HEK293 (cell line): ENCODE results near the gene CACNA1D.

Experiments
- CTCF ChIA-PET: fragments of 350-600 bp; formaldehyde crosslinking; extraction: SDS; loops from one replicate; lab custom pipeline; 2021; ENCODE audit warnings: antibody characterized with exemption; lab: Yijun Ruan, JAX
- POLR2A ChIA-PET: fragments of 300-600 bp; formaldehyde crosslinking; extraction: SDS; loops from one replicate; lab custom pipeline; 2020; ENCODE audit warnings: antibody characterized with exemption, inconsistent platforms; lab: Yijun Ruan, JAX
- H3K27ac ChIP-seq: fragments of 200-500 bp; sonication (Bioruptor generic); 2 replicates; pipeline ENCODE4 v1.5.1; 2014; ENCODE audit warnings: low read depth, low read length, control low read depth, inconsistent platforms; ENCODE audit errors: extremely low read depth
- H3K36me3 ChIP-seq, 2 experiments: fragments of 200-500 bp in 1 of 2; sonication (Bioruptor generic) in 1 of 2; 1 replicate in 1 of 2; 2 replicates in 1 of 2; pipeline ENCODE4 v1.5.1; 2014 to 2017; ENCODE audit warnings: inconsistent platforms in 2 of 2, low read length in 2 of 2; ENCODE audit not compliant: control insufficient read depth in 2 of 2, insufficient read depth in 1 of 2
- H3K4me1 ChIP-seq: fragments of 200-500 bp; sonication (Bioruptor generic); 2 replicates; pipeline ENCODE4 v1.5.1; 2014; ENCODE audit warnings: mild to moderate bottlenecking, low read length, inconsistent platforms; ENCODE audit not compliant: control insufficient read depth, insufficient read depth
- H3K4me3 ChIP-seq: 2 replicates; pipeline ENCODE4 v1.5.1; 2011; ENCODE audit warnings: low read depth, mild to moderate bottlenecking, control low read depth, low read length, moderate library complexity
- H3K9me3 ChIP-seq: fragments of 200-500 bp; sonication (Bioruptor generic); 2 replicates; pipeline ENCODE4 v1.5.1; 2014; ENCODE audit warnings: low read depth, low read length, inconsistent platforms; ENCODE audit not compliant: control insufficient read depth, insufficient read depth
- GFI1B ChIP-seq: fragments of 450-650 bp; formaldehyde crosslinking; IDR thresholded peaks from 2 replicates; pipeline ENCODE4 v1.5.1; 2016; ENCODE audit warnings: missing biosample characterization, missing genetic modification characterization
- PRDM2 ChIP-seq: fragments of 450-650 bp; formaldehyde crosslinking; IDR thresholded peaks from 2 replicates; pipeline ENCODE4 v1.5.1; 2016; ENCODE audit warnings: missing biosample characterization, missing genetic modification characterization, borderline replicate concordance
- YY1 ChIP-seq: fragments of 450-650 bp; formaldehyde crosslinking; IDR thresholded peaks from 2 replicates; pipeline ENCODE4 v1.5.1; 2018; ENCODE audit warnings: missing biosample characterization, missing genetic modification characterization
- YY2 ChIP-seq: fragments of 450-650 bp; formaldehyde crosslinking; IDR thresholded peaks from 2 replicates; pipeline ENCODE4 v1.5.1; 2016; ENCODE audit warnings: missing biosample characterization, missing genetic modification characterization
- ZBTB20 ChIP-seq: fragments of 450-650 bp; formaldehyde crosslinking; IDR thresholded peaks from 2 replicates; pipeline ENCODE4 v1.5.1; 2016; ENCODE audit warnings: missing biosample characterization, missing genetic modification characterization
- ZBTB21 ChIP-seq: fragments of 450-650 bp; formaldehyde crosslinking; IDR thresholded peaks from 2 replicates; pipeline ENCODE4 v1.5.1; 2017; ENCODE audit warnings: missing biosample characterization, missing genetic modification characterization
- ZFP41 ChIP-seq: fragments of 450-650 bp; formaldehyde crosslinking; IDR thresholded peaks from 2 replicates; pipeline ENCODE4 v1.5.1; 2016; ENCODE audit warnings: missing biosample characterization, missing genetic modification characterization, borderline replicate concordance
- ZNF121 ChIP-seq: fragments of 450-650 bp; formaldehyde crosslinking; IDR thresholded peaks from 2 replicates; pipeline ENCODE4 v1.5.1; 2016; ENCODE audit warnings: missing biosample characterization, missing genetic modification characterization
- ZNF132 ChIP-seq: fragments of 450-650 bp; formaldehyde crosslinking; IDR thresholded peaks from 2 replicates; pipeline ENCODE4 v1.5.1; 2017; ENCODE audit warnings: missing biosample characterization, missing genetic modification characterization, borderline replicate concordance
- ZNF138 ChIP-seq: fragments of 450-650 bp; formaldehyde crosslinking; IDR thresholded peaks from 2 replicates; pipeline ENCODE4 v1.5.1; 2016; ENCODE audit warnings: missing biosample characterization, missing genetic modification characterization, borderline replicate concordance
- ZNF174 ChIP-seq: fragments of 450-650 bp; formaldehyde crosslinking; IDR thresholded peaks from 2 replicates; pipeline ENCODE4 v1.5.0; 2017; ENCODE audit warnings: missing biosample characterization, mild to moderate bottlenecking, missing genetic modification characterization
- ZNF211 ChIP-seq: fragments of 450-650 bp; formaldehyde crosslinking; IDR thresholded peaks from 2 replicates; pipeline ENCODE4 v1.5.1; 2016; ENCODE audit warnings: low read depth, missing biosample characterization, missing genetic modification characterization
- ZNF280D ChIP-seq: fragments of 450-650 bp; formaldehyde crosslinking; IDR thresholded peaks from 2 replicates; pipeline ENCODE4 v1.5.1; 2016; ENCODE audit warnings: missing biosample characterization, missing genetic modification characterization
- ZNF362 ChIP-seq: fragments of 450-650 bp; formaldehyde crosslinking; IDR thresholded peaks from 2 replicates; pipeline ENCODE4 v1.5.1; 2016; ENCODE audit warnings: missing biosample characterization, missing genetic modification characterization
- ZNF426 ChIP-seq: fragments of 450-650 bp; formaldehyde crosslinking; IDR thresholded peaks from 2 replicates; pipeline ENCODE4 v1.5.1; 2017; ENCODE audit warnings: missing biosample characterization, missing genetic modification characterization, mild to moderate bottlenecking, inconsistent platforms, moderate library complexity
- ZNF48 ChIP-seq: fragments of 450-650 bp; formaldehyde crosslinking; IDR thresholded peaks from 2 replicates; pipeline ENCODE4 v1.5.1; 2016; ENCODE audit warnings: missing biosample characterization, missing genetic modification characterization
- ZNF513 ChIP-seq: fragments of 450-650 bp; IDR thresholded peaks from 2 replicates; pipeline ENCODE4 v1.5.1; 2018; ENCODE audit warnings: missing biosample characterization, missing genetic modification characterization
- ZNF571 ChIP-seq: fragments of 450-650 bp; formaldehyde crosslinking; IDR thresholded peaks from 2 replicates; pipeline ENCODE4 v1.5.0; 2017; ENCODE audit warnings: missing biosample characterization, missing genetic modification characterization
- ZNF747 ChIP-seq: fragments of 450-650 bp; formaldehyde crosslinking; IDR thresholded peaks from 2 replicates; pipeline ENCODE4 v1.5.1; 2016; ENCODE audit warnings: missing biosample characterization, missing genetic modification characterization
- ZNF792 ChIP-seq: fragments of 450-650 bp; formaldehyde crosslinking; IDR thresholded peaks from 2 replicates; pipeline ENCODE4 v1.5.1; 2016; ENCODE audit warnings: missing biosample characterization, missing genetic modification characterization
- TF ChIP-seq, protein P1 (sequence below): IDR thresholded peaks from 2 replicates; pipeline ENCODE4 v1.6.1; 2011; ENCODE audit warnings: mild to moderate bottlenecking, low read depth, low read length, borderline replicate concordance

The CACNA1D gene

DNA sequence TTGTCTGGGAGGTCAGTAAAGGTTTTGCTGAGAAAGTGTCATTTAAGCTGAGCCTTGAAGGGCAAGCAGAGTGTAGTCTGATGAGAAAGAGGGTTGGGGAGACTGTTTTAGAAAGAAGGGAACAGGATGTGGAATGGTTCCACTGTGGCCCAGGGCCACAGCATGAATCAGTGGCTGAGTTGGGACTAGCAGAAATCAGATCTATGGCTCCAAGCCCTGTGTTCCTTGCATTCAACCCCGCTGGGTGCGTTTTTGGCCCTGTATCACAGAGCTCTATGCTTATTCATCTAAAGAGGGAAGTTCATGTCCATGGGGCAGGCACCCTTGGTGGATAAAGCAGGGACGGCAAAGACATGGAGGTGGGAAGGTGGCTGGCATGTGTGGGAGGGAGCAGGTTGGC is 151.3 kb downstream of the CACNA1D start:
- H3K9me3 ChIP-seq = no peaks in the 10 kb centered on the region
- ChIA-PET POLR2A (no interaction called here), CTCF (no interaction called here)

DNA sequence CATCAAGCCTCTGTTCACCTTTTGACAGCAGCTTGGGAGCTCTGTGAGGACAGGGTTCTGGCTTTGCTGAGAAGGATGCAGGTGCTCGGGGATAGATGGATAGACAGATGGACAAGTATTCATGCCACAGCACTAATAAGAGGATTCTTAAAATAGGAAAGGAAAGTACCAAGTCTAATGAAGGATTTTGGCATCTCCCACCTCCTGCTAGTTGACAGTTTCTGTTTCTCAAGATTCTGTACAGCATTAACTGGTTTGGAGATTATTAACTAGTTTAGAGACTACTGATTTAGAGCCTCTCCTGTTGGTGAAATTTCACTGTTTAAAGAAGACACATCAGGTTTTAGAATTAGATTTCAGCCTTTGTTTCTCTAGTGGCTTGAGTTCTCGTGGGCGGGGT is 152.3 kb downstream of the CACNA1D start:
- Histone ChIP-seq H3K36me3 (no peaks in the 10 kb centered on the region), H3K27ac (no peak overlapping the region), H3K9me3 (no peaks in the 10 kb centered on the region), H3K4me3 (no peak overlapping the region), H3K4me1 (no peaks in the 10 kb centered on the region)
- ChIA-PET POLR2A (no interaction called here), CTCF (no interaction called here)
- TF ChIP-seq ZBTB20 (tag by site-specific recombination) (no peak), ZNF513 (no peak), ZNF426 (tag by site-specific recombination) (no peak), ZNF280D (tag by site-specific recombination) (no peak), ZNF571 (no peak), GFI1B (tag by site-specific recombination) (no peak), ZNF747 (tag by site-specific recombination) (no peak)

More for the DNA sequence above, 151.3 kb downstream of the CACNA1D start:
- Histone ChIP-seq H3K27ac (no peak overlapping the region), H3K36me3 (no peaks in the 10 kb centered on the region), H3K4me3 (no peak overlapping the region), H3K4me1 (no peaks in the 10 kb centered on the region)
- TF ChIP-seq ZNF138 (tag by site-specific recombination) = no peak
- TF ChIP-seq YY1 = no peak
- no peak for TF ChIP-seq ZNF132
- no peak for TF ChIP-seq ZBTB21 (tag by site-specific recombination)
- no peak for TF ChIP-seq ZNF48 (tag by site-specific recombination)
- TF ChIP-seq ZNF211 (tag by site-specific recombination) = no peak
- TF ChIP-seq, protein P1, sequence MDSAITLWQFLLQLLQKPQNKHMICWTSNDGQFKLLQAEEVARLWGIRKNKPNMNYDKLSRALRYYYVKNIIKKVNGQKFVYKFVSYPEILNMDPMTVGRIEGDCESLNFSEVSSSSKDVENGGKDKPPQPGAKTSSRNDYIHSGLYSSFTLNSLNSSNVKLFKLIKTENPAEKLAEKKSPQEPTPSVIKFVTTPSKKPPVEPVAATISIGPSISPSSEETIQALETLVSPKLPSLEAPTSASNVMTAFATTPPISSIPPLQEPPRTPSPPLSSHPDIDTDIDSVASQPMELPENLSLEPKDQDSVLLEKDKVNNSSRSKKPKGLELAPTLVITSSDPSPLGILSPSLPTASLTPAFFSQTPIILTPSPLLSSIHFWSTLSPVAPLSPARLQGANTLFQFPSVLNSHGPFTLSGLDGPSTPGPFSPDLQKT = no peak
- no peak for TF ChIP-seq ZNF792 (tag by site-specific recombination)
- TF ChIP-seq ZNF362 = no peak
- TF ChIP-seq YY2 = no peak
- TF ChIP-seq ZNF121 (tag by site-specific recombination) = no peak
- no peak for TF ChIP-seq ZNF174
- TF ChIP-seq PRDM2 (tag by site-specific recombination) = no peak
- TF ChIP-seq ZFP41 (tag by site-specific recombination) = no peak
- TF ChIP-seq, all 188 proteins: peak for 0
